ENCODE data around the gene ING5.

ING5 gene

GRCh38 chr2:241672243-241673188 is 29.3 kb upstream of the ING5 start:
- DNase-seq (ENCODE audit: low read depth): no peak

- DNase-seq (ENCODE audit: low read depth): no peak
These were observed 28.6 kb upstream of the ING5 start for GRCh38 chr2:241673189-241673663.

GRCh38 chr2:241673797-241674725 is 27.8 kb upstream of the ING5 start:
- DNase-seq (ENCODE audit: low read depth): no peak

GRCh38 chr2:241675885-241676284 is 26.0 kb upstream of the ING5 start:
- DNase-seq (ENCODE audit: low read depth): no peak

GRCh38 chr2:241676665-241677064 is 25.2 kb upstream of the ING5 start:
- no peak for DNase-seq (ENCODE audit: low read depth)

- DNase-seq (ENCODE audit: low read depth): no peak
These were observed 24.4 kb upstream of the ING5 start for GRCh38 chr2:241677392-241677791.

GRCh38 chr2:241678307-241678706 is 23.5 kb upstream of the ING5 start:
- no peak for DNase-seq (ENCODE audit: low read depth)

GRCh38 chr2:241678784-241679540 is 22.9 kb upstream of the ING5 start:
- DNase-seq (ENCODE audit: low read depth): no peak

- DNase-seq (ENCODE audit: low read depth): no peak
These were observed 21.8 kb upstream of the ING5 start for GRCh38 chr2:241680044-241680443.

GRCh38 chr2:241680827-241681599 is 20.8 kb upstream of the ING5 start:
- DNase-seq (ENCODE audit: low read depth): peak; percentile 96

GRCh38 chr2:241686324-241686649 is 15.6 kb upstream of the ING5 start:
- no peak for DNase-seq (ENCODE audit: low read depth)

- DNase-seq (ENCODE audit: low read depth): peak; percentile 95
These were observed 15.0 kb upstream of the ING5 start, which contains the start of gene DTYMK for GRCh38 chr2:241686650-241687425. Gene DTYMK (minus strand): TSS chr2:241686815. CDS start chr2:241686783, 32 bp downstream.

- no peak for DNase-seq (ENCODE audit: low read depth)
These were observed 12.5 kb upstream of the ING5 start for GRCh38 chr2:241689306-241689705.

- DNase-seq (ENCODE audit: low read depth): no peak
These were observed 11.6 kb upstream of the ING5 start for GRCh38 chr2:241690202-241690717.

GRCh38 chr2:241692448-241692847 is 9.4 kb upstream of the ING5 start:
- DNase-seq (ENCODE audit: low read depth): peak; percentile 55

GRCh38 chr2:241695651-241696050 is 6.2 kb upstream of the ING5 start:
- DNase-seq (ENCODE audit: low read depth): no peak

GRCh38 chr2:241701149-241701398 is 765 bp upstream of the ING5 start:
- no peak for DNase-seq (ENCODE audit: low read depth)

- DNase-seq (ENCODE audit: low read depth): peak; percentile 48
These were observed 554 bp downstream of the ING5 start for GRCh38 chr2:241702155-241703031.

- no peak for DNase-seq (ENCODE audit: low read depth)
These were observed 1.3 kb downstream of the ING5 start for GRCh38 chr2:241703032-241703604.

Measured in GM04504 (cell line).